Endothelial cell (in vitro differentiated cells): ENCODE measurements around the gene SF3B6. TPM values are rescaled to one million over a fixed set of nuclear protein-coding genes. Genes with fewer than 3 reads are reported as not detected.
"Not testable (repeated sequence)": the region's sequence is repeated elsewhere in the genome, so short reads cannot be mapped to it uniquely, and the experiment has no call there.

Experiments
- DNase-seq: peaks from one replicate; pipeline ENCODE4 v3.0.0; 2021; ENCODE audit warnings: low spot score
- H3K27ac Mint-ChIP-seq: one replicate; pipeline ENCODE4 v1.8.0; 2021; ENCODE audit warnings: mixed read lengths, inconsistent platforms; ENCODE audit not compliant: unreplicated experiment
- H3K27me3 Mint-ChIP-seq: one replicate; pipeline ENCODE4 v1.8.0; 2021; ENCODE audit warnings: mild to moderate bottlenecking, moderate library complexity, mixed read lengths, inconsistent platforms; ENCODE audit not compliant: unreplicated experiment
- H3K36me3 Mint-ChIP-seq: one replicate; pipeline ENCODE4 v1.8.0; 2021; ENCODE audit warnings: mild to moderate bottlenecking, low read depth, mixed read lengths, inconsistent platforms; ENCODE audit not compliant: unreplicated experiment
- H3K4me1 Mint-ChIP-seq: one replicate; pipeline ENCODE4 v1.8.0; 2021; ENCODE audit warnings: mild to moderate bottlenecking, mixed read lengths, inconsistent platforms; ENCODE audit not compliant: unreplicated experiment
- H3K4me3 Mint-ChIP-seq: one replicate; pipeline ENCODE4 v1.8.0; 2021; ENCODE audit warnings: mild to moderate bottlenecking, mixed read lengths, inconsistent platforms; ENCODE audit not compliant: unreplicated experiment
- H3K9me3 Mint-ChIP-seq: one replicate; pipeline ENCODE4 v1.8.0; 2021; ENCODE audit warnings: mixed read lengths, inconsistent platforms; ENCODE audit not compliant: unreplicated experiment
- total RNA-seq: library from RNA; stranded (reverse); fragmentation: NEBNext Ultra II Directional; extraction: Animal tissue kit (Norgen Biotek cat#: 25700); gene quantifications from one replicate; pipeline ENCODE4 v1.2.1, GENCODE V29; 2021; ENCODE audit not compliant: unreplicated experiment
- TF ChIP-seq, protein P1 (sequence below): fragments of 200-600 bp; sonication (generic); IDR thresholded peaks from one replicate; pipeline ENCODE4 v1.5.0; 2021; ENCODE audit warnings: antibody characterized with exemption; ENCODE audit not compliant: unreplicated experiment

The SF3B6 gene
- total RNA-seq, 1 donor from 2014 or later: 67.5 TPM

DNA sequence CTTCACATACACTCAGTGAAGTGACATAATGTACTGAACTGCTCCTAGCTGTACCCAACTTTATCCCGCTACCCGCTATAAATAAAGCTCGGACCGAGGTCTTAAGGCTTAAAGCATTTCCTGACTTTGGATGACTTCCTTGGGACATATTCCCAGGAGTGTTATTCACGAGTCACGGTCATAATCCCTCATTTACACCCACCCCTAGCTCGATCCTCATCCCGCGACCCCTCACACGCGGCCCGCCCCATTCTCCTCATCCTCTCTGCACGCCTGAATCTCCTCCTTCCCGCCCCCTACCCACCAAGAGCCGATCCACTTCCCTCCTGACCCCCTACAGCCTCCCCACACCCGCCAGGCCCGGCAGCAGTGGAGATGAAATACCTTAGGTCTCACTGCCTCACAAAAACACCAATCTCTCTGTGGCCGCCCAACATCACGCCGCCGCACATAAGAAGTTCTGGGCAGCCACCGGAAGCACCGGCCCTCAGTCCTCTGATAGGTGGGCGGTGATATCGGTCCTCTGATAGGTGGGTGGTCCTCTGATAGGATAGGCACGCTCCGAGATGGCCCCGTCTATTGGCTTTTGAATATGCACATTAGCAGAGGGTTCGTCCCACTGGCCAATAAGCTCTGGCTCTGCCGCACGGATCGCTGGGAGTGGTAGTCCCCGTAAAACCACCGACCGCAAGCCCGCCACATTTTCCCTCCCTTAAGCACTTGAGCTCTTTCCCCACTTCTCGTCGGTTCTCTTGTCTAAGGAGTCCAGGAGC, 29.0 kb downstream of the SF3B6 start, which contains the start of gene WDCP:
Gene WDCP (minus strand): TSS at position 462 of the 773 bp plus-strand sequence. CDS start 7,897 bp downstream, outside the sequence.
- peak within 1 kb of the TSS; percentile 99 for H3K4me3 Mint-ChIP-seq
- no peaks in the 10 kb centered on the region for H3K9me3 Mint-ChIP-seq
- H3K36me3 Mint-ChIP-seq: peaks cover 7% of the 10 kb centered on the region
- TF ChIP-seq, protein P1, sequence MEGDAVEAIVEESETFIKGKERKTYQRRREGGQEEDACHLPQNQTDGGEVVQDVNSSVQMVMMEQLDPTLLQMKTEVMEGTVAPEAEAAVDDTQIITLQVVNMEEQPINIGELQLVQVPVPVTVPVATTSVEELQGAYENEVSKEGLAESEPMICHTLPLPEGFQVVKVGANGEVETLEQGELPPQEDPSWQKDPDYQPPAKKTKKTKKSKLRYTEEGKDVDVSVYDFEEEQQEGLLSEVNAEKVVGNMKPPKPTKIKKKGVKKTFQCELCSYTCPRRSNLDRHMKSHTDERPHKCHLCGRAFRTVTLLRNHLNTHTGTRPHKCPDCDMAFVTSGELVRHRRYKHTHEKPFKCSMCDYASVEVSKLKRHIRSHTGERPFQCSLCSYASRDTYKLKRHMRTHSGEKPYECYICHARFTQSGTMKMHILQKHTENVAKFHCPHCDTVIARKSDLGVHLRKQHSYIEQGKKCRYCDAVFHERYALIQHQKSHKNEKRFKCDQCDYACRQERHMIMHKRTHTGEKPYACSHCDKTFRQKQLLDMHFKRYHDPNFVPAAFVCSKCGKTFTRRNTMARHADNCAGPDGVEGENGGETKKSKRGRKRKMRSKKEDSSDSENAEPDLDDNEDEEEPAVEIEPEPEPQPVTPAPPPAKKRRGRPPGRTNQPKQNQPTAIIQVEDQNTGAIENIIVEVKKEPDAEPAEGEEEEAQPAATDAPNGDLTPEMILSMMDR: no peak
- peaks cover 3% of the 10 kb centered on the region for H3K27me3 Mint-ChIP-seq
- peak; percentile 83 for DNase-seq
- H3K4me1 Mint-ChIP-seq: peaks cover 19% of the 10 kb centered on the region
- peak within 1 kb of the TSS; percentile 82 for H3K27ac Mint-ChIP-seq

DNA sequence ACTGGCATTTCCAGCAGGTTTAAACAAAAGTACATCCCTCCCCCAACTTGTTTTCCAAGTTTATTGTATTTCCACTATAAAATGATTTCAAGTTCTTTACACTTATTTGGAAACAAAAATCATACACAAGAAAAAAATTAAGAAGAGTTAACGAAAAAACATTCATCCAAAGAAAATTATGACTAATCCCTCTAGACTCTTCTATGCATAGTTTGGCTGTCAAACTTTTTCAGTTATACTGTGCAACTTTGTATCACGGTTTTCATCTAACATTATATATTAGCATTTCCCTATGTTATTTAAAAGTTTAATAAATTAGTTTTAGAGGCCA, 29.6 kb downstream of the SF3B6 start:
- Mint-ChIP-seq H3K4me3 (peak overlapping the region; percentile 99), H3K4me1 (peaks cover 19% of the 10 kb centered on the region), H3K36me3 (peaks cover 7% of the 10 kb centered on the region), H3K27ac (no peak overlapping the region), H3K27me3 (peaks cover 3% of the 10 kb centered on the region), H3K9me3 (no peaks in the 10 kb centered on the region)
- TF ChIP-seq, protein P1: no peak
- DNase-seq: no peak

DNA sequence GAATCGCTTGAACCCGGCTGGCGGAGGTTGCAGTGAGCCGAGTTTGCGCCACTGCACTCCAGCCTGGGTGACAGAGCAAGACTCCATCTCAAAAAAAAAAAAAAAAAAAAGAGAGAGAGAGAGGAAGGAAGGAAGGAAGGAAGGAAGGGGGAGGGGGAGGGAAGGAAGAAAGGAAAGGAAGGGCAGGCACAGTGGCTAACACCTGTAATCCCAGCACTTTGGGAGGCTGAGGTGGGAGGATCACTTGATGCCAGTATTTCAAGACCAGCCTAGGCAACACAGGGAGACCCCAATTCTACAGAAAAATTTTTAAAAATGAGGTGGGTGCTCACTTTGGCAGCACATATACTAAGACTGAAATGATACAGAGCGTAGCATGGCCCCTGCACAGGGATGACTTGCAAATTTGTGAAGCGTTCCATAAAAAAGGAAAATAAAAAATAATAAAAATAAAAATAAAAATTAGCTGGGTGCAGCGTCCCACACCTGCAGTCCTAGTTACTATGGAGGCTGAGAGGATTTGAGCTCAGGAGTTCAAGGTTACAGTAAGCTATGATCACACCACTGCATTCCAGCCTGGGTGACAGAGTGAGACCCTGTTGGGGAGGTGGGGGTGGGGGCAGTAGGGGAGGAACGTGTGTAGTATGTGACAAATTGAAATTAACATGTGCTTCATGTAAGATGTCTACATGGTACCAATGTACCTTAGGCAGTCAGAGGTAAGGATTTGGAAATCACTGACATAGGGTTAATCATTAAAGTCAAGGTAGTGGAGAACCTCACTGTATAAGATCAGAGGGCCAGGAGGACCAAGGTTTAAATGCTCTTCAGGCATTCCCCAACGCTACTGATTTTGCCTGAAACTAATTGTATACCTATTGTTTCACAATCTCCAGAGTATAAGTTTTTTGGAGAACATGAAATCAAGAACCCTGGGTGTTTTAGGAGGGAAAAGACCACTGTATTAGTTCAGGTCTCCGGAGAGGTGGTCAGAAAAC, 30.3 kb downstream of the SF3B6 start:
- H3K9me3 Mint-ChIP-seq: no peaks in the 10 kb centered on the region
- TF ChIP-seq, protein P1: no peak
- peak overlapping the region; percentile 99 for H3K4me3 Mint-ChIP-seq
- H3K36me3 Mint-ChIP-seq: peaks cover 7% of the 10 kb centered on the region
- H3K27me3 Mint-ChIP-seq: peaks cover 3% of the 10 kb centered on the region
- peaks cover 19% of the 10 kb centered on the region for H3K4me1 Mint-ChIP-seq
- no peak for DNase-seq
- no peak overlapping the region for H3K27ac Mint-ChIP-seq

DNA sequence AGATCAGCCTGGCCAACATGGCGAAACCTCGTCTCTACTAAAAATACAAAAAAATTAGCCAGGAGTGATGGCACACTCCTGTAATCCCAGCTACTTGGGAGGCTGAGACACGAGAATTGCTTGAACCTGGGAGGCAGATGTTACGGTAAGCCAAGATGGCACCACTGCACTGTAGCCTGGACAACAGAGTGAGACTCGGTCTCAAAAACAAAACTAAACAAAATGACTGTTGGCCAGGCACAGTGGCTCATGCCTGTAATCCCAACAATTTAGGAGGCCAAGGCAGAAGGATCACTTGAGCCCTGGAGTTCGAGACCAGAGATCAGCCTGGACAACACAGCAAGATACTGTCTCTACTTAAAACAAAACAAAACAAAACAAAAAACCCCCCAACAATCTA, 33.0 kb downstream of the SF3B6 start:
- not testable (repeated sequence) for H3K27me3 Mint-ChIP-seq, H3K4me3 Mint-ChIP-seq, H3K36me3 Mint-ChIP-seq, H3K27ac Mint-ChIP-seq, H3K9me3 Mint-ChIP-seq, DNase-seq
- H3K4me1 Mint-ChIP-seq: peaks cover 19% of the 10 kb centered on the region

DNA sequence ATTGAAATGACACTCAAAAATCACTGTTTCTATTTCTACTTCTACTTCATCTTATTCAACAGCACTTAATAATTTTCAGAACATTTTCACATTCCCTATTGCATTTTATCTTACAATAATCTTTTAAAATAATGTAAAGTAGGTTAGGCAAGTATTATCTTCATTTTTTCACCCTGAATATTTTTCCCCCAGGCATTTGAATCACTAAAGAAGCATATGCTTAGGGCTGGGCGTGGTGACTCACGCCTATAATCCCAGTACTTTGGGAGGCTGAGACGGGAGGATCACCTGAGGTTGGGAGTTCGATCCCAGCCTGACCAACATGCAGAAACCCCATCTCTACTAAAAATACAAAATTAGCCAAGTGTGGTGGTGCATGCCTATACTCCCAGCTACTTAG, 35.6 kb downstream of the SF3B6 start:
- H3K9me3 Mint-ChIP-seq: no peaks in the 10 kb centered on the region
- H3K27me3 Mint-ChIP-seq: peaks cover 2% of the 10 kb centered on the region
- no peak overlapping the region for H3K27ac Mint-ChIP-seq
- peaks cover 3% of the 10 kb centered on the region for H3K4me1 Mint-ChIP-seq
- H3K4me3 Mint-ChIP-seq: no peak overlapping the region
- TF ChIP-seq, protein P1: no peak
- DNase-seq: no peak
- H3K36me3 Mint-ChIP-seq: peaks cover 10% of the 10 kb centered on the region
